CD14-positive monocyte (primary cell): ENCODE measurements around the gene SMAD2. TPM values are rescaled to one million over a fixed set of nuclear protein-coding genes. Genes with fewer than 3 reads are reported as not detected.
A peak's percentile ranks its signal among the peaks of the same experiment; 100 is the strongest.

Experiments
- DNase-seq, 3 donors: peaks; one replicate each; pipeline ENCODE4 v3.0.0-alpha.2; 2011 to 2022
- H2AFZ ChIP-seq: 2 replicates; pipeline ENCODE4 v1.6.0; 2012; ENCODE audit warnings: mild to moderate bottlenecking, low read depth, low read length, inconsistent platforms; ENCODE audit not compliant: insufficient read depth, poor library complexity, severe bottlenecking
- H3K27ac ChIP-seq, 2 donors: 1 replicate in 1 of 2; 2 replicates in 1 of 2; pipeline ENCODE4 v1.5.1; 2012 to 2013; ENCODE audit warnings: low read length in 2 of 2, control low read depth in 1 of 2, inconsistent platforms in 1 of 2, low read depth in 1 of 2, mild to moderate bottlenecking in 1 of 2
- H3K27me3 ChIP-seq, 2 donors: one replicate each; pipeline versions ENCODE4 v1.6.0 to v1.6.1; 2011 to 2013; ENCODE audit warnings: low read length in 2 of 2; ENCODE audit not compliant: control insufficient read depth in 2 of 2, insufficient read depth in 2 of 2
- H3K36me3 ChIP-seq, 2 donors: replicated peaks in 1 of 2; 1 replicate in 1 of 2; 2 replicates in 1 of 2; pipeline versions ENCODE4 v1.5.1 to v1.6.1; 2012 to 2013; ENCODE audit warnings: low read length in 2 of 2, control low read depth in 1 of 2, inconsistent platforms in 1 of 2, mild to moderate bottlenecking in 1 of 2; ENCODE audit not compliant: insufficient read depth in 2 of 2, control insufficient read depth in 1 of 2
- H3K4me1 ChIP-seq, 2 donors: 1 replicate in 1 of 2; 2 replicates in 1 of 2; pipeline versions ENCODE4 v1.5.1 to v1.6.1; 2012 to 2013; ENCODE audit warnings: low read length in 2 of 2, control low read depth in 1 of 2, inconsistent platforms in 1 of 2, mild to moderate bottlenecking in 1 of 2, moderate library complexity in 1 of 2; ENCODE audit not compliant: insufficient read depth in 2 of 2, control insufficient read depth in 1 of 2
- H3K4me2 ChIP-seq: replicated peaks from 2 replicates; pipeline ENCODE3; 2012; ENCODE audit warnings: low read length, moderate library complexity, mild to moderate bottlenecking; ENCODE audit not compliant: poor library complexity, severe bottlenecking; ENCODE audit errors: extremely low read depth
- H3K4me3 ChIP-seq, 3 experiments: fragments of 200-600 bp in 1 of 3; sonication (generic) in 1 of 3; replicated peaks in 1 of 3; 1 replicate in 2 of 3; 2 replicates in 1 of 3; pipeline ENCODE4 v1.5.1; 2011 to 2013; ENCODE audit warnings: low read length in 3 of 3, mild to moderate bottlenecking in 3 of 3, control low read depth in 2 of 3, low read depth in 2 of 3, inconsistent platforms in 1 of 3, moderate library complexity in 1 of 3
- H3K79me2 ChIP-seq: 2 replicates; pipeline ENCODE4 v1.6.0; 2012; ENCODE audit warnings: mild to moderate bottlenecking, control low read depth, inconsistent platforms, low read length, moderate library complexity; ENCODE audit not compliant: insufficient read depth
- H3K9ac ChIP-seq: 2 replicates; pipeline ENCODE4 v1.6.0; 2017; ENCODE audit warnings: low read length, mild to moderate bottlenecking; ENCODE audit not compliant: insufficient read depth, poor library complexity, severe bottlenecking
- H3K9me3 ChIP-seq, 2 donors: replicated peaks in 1 of 2; 1 replicate in 1 of 2; 2 replicates in 1 of 2; pipeline versions ENCODE4 v1.5.1 to v1.6.1; 2012 to 2013; ENCODE audit warnings: low read length in 2 of 2, control low read depth in 1 of 2; ENCODE audit not compliant: control insufficient read depth in 1 of 2, insufficient read depth in 1 of 2
- H4K20me1 ChIP-seq: 2 replicates; pipeline ENCODE4 v1.6.0; 2012; ENCODE audit warnings: mild to moderate bottlenecking, low read length, control low read depth, moderate library complexity; ENCODE audit not compliant: insufficient read depth
- H3K27ac Mint-ChIP-seq, 7 donors: one replicate each; pipeline ENCODE4 v1.8.0; 2020; ENCODE audit warnings: mild to moderate bottlenecking in 7 of 7, mixed read lengths in 7 of 7, moderate library complexity in 6 of 7, inconsistent platforms in 2 of 7
- H3K27me3 Mint-ChIP-seq, 3 donors: one replicate each; pipeline ENCODE4 v1.8.0; 2021 to 2022; ENCODE audit warnings: low read depth in 3 of 3, mild to moderate bottlenecking in 3 of 3, mixed read lengths in 3 of 3, moderate library complexity in 3 of 3, inconsistent platforms in 1 of 3
- H3K36me3 Mint-ChIP-seq, 2 donors: one replicate each; pipeline ENCODE4 v1.8.0; 2020; ENCODE audit warnings: mixed read lengths in 2 of 2, inconsistent platforms in 1 of 2, mild to moderate bottlenecking in 1 of 2
- H3K4me1 Mint-ChIP-seq: one replicate; pipeline ENCODE4 v1.8.0; 2020; ENCODE audit warnings: mild to moderate bottlenecking, mixed read lengths
- H3K4me3 Mint-ChIP-seq, 2 donors: one replicate each; pipeline ENCODE4 v1.8.0; 2020; ENCODE audit warnings: mild to moderate bottlenecking in 2 of 2, mixed read lengths in 2 of 2, moderate library complexity in 1 of 2
- H3K9me3 Mint-ChIP-seq, 7 donors: one replicate each; pipeline ENCODE4 v1.8.0; 2020 to 2022; ENCODE audit warnings: mixed read lengths in 7 of 7, mild to moderate bottlenecking in 6 of 7, moderate library complexity in 6 of 7, inconsistent platforms in 2 of 7
- CTCF ChIP-seq: fragments of 200-600 bp; IDR thresholded peaks from one replicate; pipeline ENCODE4 v1.8.0; 2022; ENCODE audit warnings: antibody characterized with exemption, mild to moderate bottlenecking
- WGBS: methylation state at CpG from one replicate; pipeline ENCODE4 v1.1.5; 2013; ENCODE audit warnings: missing lambda C conversion rate; ENCODE audit not compliant: insufficient coverage; 5-methylcytosine and 5-hydroxymethylcytosine counted together
- intact Hi-C, 2 donors: fragments of 100-400 bp; cut with micrococcal nuclease; formaldehyde crosslinking; loops; one replicate each; pipeline versions ENCODE4 v1.15.0 to v1.15.1; 2023
- polyA plus RNA-seq, 3 donors: library from polyadenylated mRNA; depleted of rRNA in 1 of 3; unstranded in 2 of 3; stranded (reverse) in 1 of 3; fragments of 300-500 nt in 2 of 3; fragments of >200 nt in 1 of 3; fragmentation: Illumina TruSeq in 2 of 3; gene quantifications; 1 replicate in 2 of 3; 2 replicates in 1 of 3; pipeline ENCODE4 v1.2.3, GENCODE V29; 2012 to 2021

Gene SMAD2
- polyA plus RNA-seq, 3 donors: 48.1 to 72.6 (median 70.6) TPM

- no peaks in the 10 kb centered on the region for H3K27me3 Mint-ChIP-seq
- peaks cover 6% of the 10 kb centered on the region for H3K4me1 Mint-ChIP-seq
- no peak overlapping the region for H3K4me3 Mint-ChIP-seq
Measured at GRCh38 chr18:47873625-47874024, 56.8 kb downstream of the SMAD2 start.

GRCh38 chr18:47872426-47872825 is 58.0 kb downstream of the SMAD2 start:
- Histone ChIP-seq H3K79me2 (peaks cover 59% of the 10 kb centered on the region), H3K4me2 (no peak overlapping the region), H2AFZ (no peak overlapping the region), H3K27me3 (no peaks in the 10 kb centered on the region), H4K20me1 (peaks cover 82% of the 10 kb centered on the region), H3K27ac (no peak overlapping the region), H3K9me3 (no peaks in the 10 kb centered on the region), H3K9ac (no peak overlapping the region), H3K36me3 (peaks cover 20 to 55% of the 10 kb centered on the region in 2 donors), H3K4me1 (no peaks in the 10 kb centered on the region), H3K4me3 (no peak overlapping the region)
- intact Hi-C loops: no loop called here
- Mint-ChIP-seq H3K36me3 (peaks cover 26 to 43% of the 10 kb centered on the region in 2 donors), H3K4me3 (no peak overlapping the region), H3K27ac (no peak overlapping the region), H3K9me3 (no peaks in the 10 kb centered on the region), H3K4me1 (peaks cover 6% of the 10 kb centered on the region), H3K27me3 (no peaks in the 10 kb centered on the region)
- no peak for DNase-seq
- no peak for TF ChIP-seq CTCF
- WGBS: 100% methylated on average over 6 of the region's 6 CpGs

More at GRCh38 chr18:47873625-47874024, 56.8 kb downstream of the SMAD2 start:
- no peak overlapping the region for H3K9ac ChIP-seq
- H3K27ac ChIP-seq: peak overlapping the region in 1 of 2 donors; percentile 28
- H3K4me3 ChIP-seq: no peak overlapping the region
- no peak overlapping the region for H2AFZ ChIP-seq
- H3K4me1 ChIP-seq: no peaks in the 10 kb centered on the region
- peaks cover 10 to 44% of the 10 kb centered on the region in 2 donors for H3K36me3 ChIP-seq
- no peaks in the 10 kb centered on the region for H3K9me3 Mint-ChIP-seq
- no peak for DNase-seq
- H3K79me2 ChIP-seq: peaks cover 59% of the 10 kb centered on the region
- H3K36me3 Mint-ChIP-seq: peaks cover 20 to 39% of the 10 kb centered on the region in 2 donors
- peak overlapping the region in 2 of 7 donors; percentile 75 to 77 for H3K27ac Mint-ChIP-seq
- no peak for TF ChIP-seq CTCF
- H4K20me1 ChIP-seq: peaks cover 91% of the 10 kb centered on the region
- no peaks in the 10 kb centered on the region for H3K27me3 ChIP-seq
- H3K9me3 ChIP-seq: no peaks in the 10 kb centered on the region
- intact Hi-C loops: no loop called here
- H3K4me2 ChIP-seq: no peak overlapping the region
